Testis (tissue), 3 donors: ENCODE data around the gene IFI44L. TPM values are rescaled to one million over a fixed set of nuclear protein-coding genes. Genes with fewer than 3 reads are reported as not detected.

Experiments used
- DNase-seq: peaks from one replicate; pipeline ENCODE4 v3.0.0-alpha.2; 2019
- H3K27ac ChIP-seq, 2 donors: fragments of 200-600 bp; sonication (generic); one replicate each; pipeline ENCODE4 v1.5.1; 2019
- H3K27me3 ChIP-seq: fragments of 200-600 bp; sonication (generic); one replicate; pipeline ENCODE4 v1.5.1; 2019
- H3K36me3 ChIP-seq: fragments of 200-600 bp; sonication (generic); one replicate; pipeline ENCODE4 v1.5.1; 2017; ENCODE audit warnings: low read depth; ENCODE audit errors: missing control alignments
- H3K4me1 ChIP-seq: fragments of 200-600 bp; sonication (generic); one replicate; pipeline ENCODE4 v1.5.1; 2019
- H3K4me3 ChIP-seq, 2 donors: fragments of 200-600 bp; sonication (generic); one replicate each; pipeline ENCODE4 v1.5.1; 2017 to 2019
- H3K9me3 ChIP-seq: fragments of 200-600 bp; sonication (generic); one replicate; pipeline ENCODE4 v1.5.1; 2017
- POLR2A ChIP-seq: fragments of 450-650 bp; IDR thresholded peaks from one replicate; pipeline ENCODE4 v1.6.1; 2017; ENCODE audit warnings: antibody characterized with exemption, mild to moderate bottlenecking, moderate library complexity
- WGBS, 2 donors: methylation state at CpG; one replicate each; pipeline ENCODE4 v1.1.5; 2018; 5-methylcytosine and 5-hydroxymethylcytosine counted together
- intact Hi-C: fragments of 100-400 bp; cut with DNase I; formaldehyde crosslinking; loops from one replicate; pipeline ENCODE4 v1.15.1; 2023; ENCODE audit warnings: low total_unique reads
- polyA plus RNA-seq: library from polyadenylated mRNA; stranded (reverse); fragments of 350-450 nt; fragmentation: Illumina TruSeq; extraction: RNeasy Lipid Tissue Mini Kit (QIAGEN cat#74804); gene quantifications from one replicate; pipeline ENCODE4 v1.2.3, GENCODE V29; 2014; ENCODE audit warnings: low read depth, low replicate concordance; ENCODE audit not compliant: insufficient read depth
- total RNA-seq, 2 donors: library from RNA; depleted of rRNA; stranded (reverse); fragments of >200 nt; gene quantifications; one replicate each; pipeline ENCODE4 v1.2.3, GENCODE V29; 2016
- TF ChIP-seq, protein P1 (sequence below), 3 experiments: fragments of 450-650 bp in 2 of 3; fragments of 200-600 bp in 1 of 3; sonication (generic) in 1 of 3; IDR thresholded peaks; one replicate each; pipeline ENCODE4 v1.5.1; 2016 to 2019; ENCODE audit warnings: antibody characterized with exemption in 3 of 3, mild to moderate bottlenecking in 2 of 3, moderate library complexity in 1 of 3

IFI44L gene
- total and polyA plus RNA-seq, 3 donors from 2014 or later: 5.3 to 15.8 (median 12.0) TPM

DNA sequence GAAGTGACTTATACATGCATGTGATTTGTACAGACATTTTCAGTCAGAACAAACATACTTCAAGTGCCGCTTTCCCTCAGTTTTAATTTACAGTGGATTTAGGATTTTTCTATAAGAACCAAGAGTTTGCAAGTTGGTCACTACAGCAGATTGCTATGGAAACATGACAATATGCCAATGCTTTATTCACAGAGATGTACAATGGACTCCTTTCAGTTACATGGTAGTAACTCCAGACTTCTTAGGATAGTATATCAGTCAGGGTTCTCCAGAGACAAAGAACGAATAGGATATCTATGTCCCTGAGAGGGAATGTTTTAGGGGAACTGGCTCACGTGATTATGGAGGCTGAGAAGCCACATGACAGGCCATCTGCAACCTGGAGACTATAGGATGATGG, 56.7 kb downstream of the IFI44L start:
- DNase-seq: no peak
- Histone ChIP-seq H3K9me3 (no peaks in the 10 kb centered on the region), H3K27ac (no peak overlapping the region), H3K27me3 (no peaks in the 10 kb centered on the region), H3K4me3 (no peak overlapping the region), H3K36me3 (no peaks in the 10 kb centered on the region), H3K4me1 (no peaks in the 10 kb centered on the region)
- TF ChIP-seq, protein P1, sequence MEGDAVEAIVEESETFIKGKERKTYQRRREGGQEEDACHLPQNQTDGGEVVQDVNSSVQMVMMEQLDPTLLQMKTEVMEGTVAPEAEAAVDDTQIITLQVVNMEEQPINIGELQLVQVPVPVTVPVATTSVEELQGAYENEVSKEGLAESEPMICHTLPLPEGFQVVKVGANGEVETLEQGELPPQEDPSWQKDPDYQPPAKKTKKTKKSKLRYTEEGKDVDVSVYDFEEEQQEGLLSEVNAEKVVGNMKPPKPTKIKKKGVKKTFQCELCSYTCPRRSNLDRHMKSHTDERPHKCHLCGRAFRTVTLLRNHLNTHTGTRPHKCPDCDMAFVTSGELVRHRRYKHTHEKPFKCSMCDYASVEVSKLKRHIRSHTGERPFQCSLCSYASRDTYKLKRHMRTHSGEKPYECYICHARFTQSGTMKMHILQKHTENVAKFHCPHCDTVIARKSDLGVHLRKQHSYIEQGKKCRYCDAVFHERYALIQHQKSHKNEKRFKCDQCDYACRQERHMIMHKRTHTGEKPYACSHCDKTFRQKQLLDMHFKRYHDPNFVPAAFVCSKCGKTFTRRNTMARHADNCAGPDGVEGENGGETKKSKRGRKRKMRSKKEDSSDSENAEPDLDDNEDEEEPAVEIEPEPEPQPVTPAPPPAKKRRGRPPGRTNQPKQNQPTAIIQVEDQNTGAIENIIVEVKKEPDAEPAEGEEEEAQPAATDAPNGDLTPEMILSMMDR (IDR thresholded peaks at IDR 0.05): no peak
- TF ChIP-seq POLR2A: no peak
- intact Hi-C loops: loop anchor here (10.0 kb wide), 1 partner anchor 62 kb away; no protein-coding TSS in a partner anchor
- WGBS, 2 donors: 69 to 75% methylated on average over 3 of the region's 3 CpGs

GRCh38 chr1:78677788-78678187, 57.5 kb downstream of the IFI44L start:
- TF ChIP-seq, protein P1 (IDR thresholded peaks at IDR 0.05): no peak
- no peak for TF ChIP-seq POLR2A
- no peak for DNase-seq
- Histone ChIP-seq H3K36me3 (no peaks in the 10 kb centered on the region), H3K4me3 (no peak overlapping the region), H3K27me3 (no peaks in the 10 kb centered on the region), H3K27ac (no peak overlapping the region), H3K9me3 (no peaks in the 10 kb centered on the region), H3K4me1 (no peaks in the 10 kb centered on the region)
- WGBS, 2 donors: 93 to 98% methylated on average over 3 of the region's 3 CpGs
- intact Hi-C loops: loop anchor here (10.0 kb wide), 1 partner anchor 63 kb away; no protein-coding TSS in a partner anchor

DNA sequence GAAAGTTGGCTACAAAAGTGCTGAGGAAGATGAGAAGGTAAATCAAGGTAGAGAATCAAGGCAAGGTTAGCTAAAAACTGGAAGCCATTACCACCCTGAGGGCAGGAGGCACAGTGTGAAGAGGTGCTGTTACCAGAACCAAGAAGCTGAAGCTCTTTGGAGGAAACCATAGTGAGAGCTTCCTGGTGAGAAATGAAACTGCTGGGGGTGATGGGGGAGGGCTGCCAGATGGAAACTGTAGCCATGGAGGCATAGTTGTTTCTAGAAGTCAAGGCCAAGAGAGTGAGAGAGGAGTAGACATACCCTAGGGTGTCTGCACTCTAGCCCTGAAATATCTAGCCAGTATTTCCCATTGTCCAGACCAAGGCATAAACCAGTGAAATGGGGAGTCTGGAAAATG, 58.1 kb downstream of the IFI44L start:
- H3K4me1 ChIP-seq: no peaks in the 10 kb centered on the region
- intact Hi-C loops: loop anchor here (10.0 kb wide), 1 partner anchor 64 kb away; no protein-coding TSS in a partner anchor

GRCh38 chr1:78681265-78681664, 61.0 kb downstream of the IFI44L start:
- no peak for DNase-seq
- Histone ChIP-seq H3K27ac (no peak overlapping the region), H3K36me3 (no peaks in the 10 kb centered on the region), H3K27me3 (no peaks in the 10 kb centered on the region), H3K4me3 (no peak overlapping the region), H3K9me3 (no peaks in the 10 kb centered on the region), H3K4me1 (no peaks in the 10 kb centered on the region)
- TF ChIP-seq, protein P1 (IDR thresholded peaks at IDR 0.05): no peak
- no peak for TF ChIP-seq POLR2A
- intact Hi-C loops: no loop called here
- 80 to 82% methylated on average over 2 of the region's 2 CpGs for WGBS, 2 donors

More for the DNA sequence above, 58.1 kb downstream of the IFI44L start:
- H3K27ac ChIP-seq: no peak overlapping the region
- TF ChIP-seq POLR2A: no peak
- TF ChIP-seq, protein P1 (IDR thresholded peaks at IDR 0.05): no peak
- no peaks in the 10 kb centered on the region for H3K27me3 ChIP-seq
- H3K9me3 ChIP-seq: no peaks in the 10 kb centered on the region
- no peaks in the 10 kb centered on the region for H3K36me3 ChIP-seq
- DNase-seq: no peak
- H3K4me3 ChIP-seq: no peak overlapping the region

GRCh38 chr1:78682496-78682895, 62.2 kb downstream of the IFI44L start:
- intact Hi-C loops: no loop called here
- Histone ChIP-seq H3K9me3 (no peaks in the 10 kb centered on the region), H3K36me3 (no peaks in the 10 kb centered on the region), H3K27ac (no peak overlapping the region), H3K4me1 (no peaks in the 10 kb centered on the region), H3K4me3 (no peak overlapping the region), H3K27me3 (no peaks in the 10 kb centered on the region)
- no peak for DNase-seq
- no peak for TF ChIP-seq POLR2A
- TF ChIP-seq, protein P1 (IDR thresholded peaks at IDR 0.05): no peak
- WGBS, 2 donors: 55 to 76% methylated on average over 3 of the region's 3 CpGs
